Natural killer cell (primary cell): ENCODE data around the gene SLAMF9. TPM values are rescaled to one million over a fixed set of nuclear protein-coding genes. Genes with fewer than 3 reads are reported as not detected.

ENCODE experiments used
- ATAC-seq, 3 donors: fragments of 150-1000 bp in 2 of 3; fragments of 200-7000 bp in 1 of 3; cut with Tn5 transposase; 1 replicate in 1 of 3; 2 replicates in 2 of 3; pipeline ENCODE4 v1.10.0; 2021; ENCODE audit warnings: mild to moderate bottlenecking in 2 of 3, moderate library complexity in 2 of 3
- DNase-seq, 2 donors: peaks; one replicate each; pipeline versions ENCODE4 v3.0.0 to v3.0.0-alpha.2; 2013 to 2021; ENCODE audit warnings: mixed read lengths in 1 of 2
- H3K27ac ChIP-seq: one replicate; pipeline ENCODE4 v1.5.1; 2013; ENCODE audit warnings: mild to moderate bottlenecking, low read length
- H3K27me3 ChIP-seq: one replicate; pipeline ENCODE4 v1.6.1; 2013; ENCODE audit warnings: low read length; ENCODE audit not compliant: control insufficient read depth, insufficient read depth
- H3K36me3 ChIP-seq: one replicate; pipeline ENCODE4 v1.6.1; 2013; ENCODE audit warnings: low read length; ENCODE audit not compliant: control insufficient read depth, insufficient read depth
- H3K4me1 ChIP-seq: one replicate; pipeline ENCODE4 v1.6.1; 2013; ENCODE audit warnings: low read length; ENCODE audit not compliant: control insufficient read depth, insufficient read depth
- H3K4me3 ChIP-seq: one replicate; pipeline ENCODE4 v1.5.1; 2013; ENCODE audit warnings: low read length
- H3K9me3 ChIP-seq: one replicate; pipeline ENCODE4 v1.6.1; 2013; ENCODE audit warnings: low read length; ENCODE audit not compliant: control insufficient read depth, insufficient read depth
- H3K27ac Mint-ChIP-seq, 2 donors: one replicate each; pipeline ENCODE4 v1.8.0; 2022; ENCODE audit warnings: mild to moderate bottlenecking in 2 of 2, mixed read lengths in 2 of 2, moderate library complexity in 1 of 2
- H3K27me3 Mint-ChIP-seq, 2 donors: one replicate each; pipeline ENCODE4 v1.8.0; 2022; ENCODE audit warnings: low read depth in 2 of 2, mixed read lengths in 2 of 2
- H3K36me3 Mint-ChIP-seq: one replicate; pipeline ENCODE4 v1.8.0; 2022; ENCODE audit warnings: mixed read lengths
- H3K4me1 Mint-ChIP-seq, 2 donors: one replicate each; pipeline ENCODE4 v1.8.0; 2022; ENCODE audit warnings: mixed read lengths in 2 of 2
- H3K4me3 Mint-ChIP-seq: one replicate; pipeline ENCODE4 v1.8.0; 2022; ENCODE audit warnings: mild to moderate bottlenecking, moderate library complexity, mixed read lengths
- H3K9me3 Mint-ChIP-seq, 2 donors: one replicate each; pipeline ENCODE4 v1.8.0; 2022; ENCODE audit warnings: mixed read lengths in 2 of 2
- CTCF ChIP-seq: fragments of 200-600 bp; IDR thresholded peaks from one replicate; pipeline ENCODE4 v1.8.0; 2022; ENCODE audit warnings: antibody characterized with exemption
- WGBS: methylation state at CpG from one replicate; pipeline ENCODE4 v1.1.7; 2013; ENCODE audit warnings: missing lambda C conversion rate; ENCODE audit not compliant: insufficient coverage; 5-methylcytosine and 5-hydroxymethylcytosine counted together
- intact Hi-C: fragments of 100-400 bp; cut with micrococcal nuclease; formaldehyde crosslinking; loops from one replicate; pipeline ENCODE4 v1.14.2; 2022
- total RNA-seq, 4 donors: library from RNA; stranded (reverse); fragments of 120-200 nt in 1 of 4; gene quantifications; one replicate each; pipeline versions ENCODE4 v1.2.3 to v1.2.4, GENCODE V29; 2013 to 2022

Gene SLAMF9
- total RNA-seq, 3 donors from 2014 or later (not counting 1 experiment from before 2014, with no cell fraction given), result not detected

GRCh38 chr1:159951551-159951950, 2.5 kb downstream of the SLAMF9 start:
- Mint-ChIP-seq H3K36me3 (no peaks in the 10 kb centered on the region), H3K27ac (no peak overlapping the region), H3K4me3 (no peak overlapping the region), H3K9me3 (no peaks in the 10 kb centered on the region), H3K27me3 (peaks cover 37 to 62% of the 10 kb centered on the region in 2 donors), H3K4me1 (no peaks in the 10 kb centered on the region)
- H3K4me1 ChIP-seq, result no peaks in the 10 kb centered on the region
- intact Hi-C loops, result no loop called here
- no peaks in the 10 kb centered on the region for H3K36me3 ChIP-seq
- 88% methylated on average over 1 of the region's 1 CpG for WGBS
- no peak for DNase-seq
- H3K9me3 ChIP-seq, result no peaks in the 10 kb centered on the region
- no peak overlapping the region for H3K4me3 ChIP-seq
- no peak for TF ChIP-seq CTCF
- no peaks in the 10 kb centered on the region for H3K27me3 ChIP-seq
- no peak overlapping the region for H3K27ac ChIP-seq
- ATAC-seq, result no peak

GRCh38 chr1:159951016-159951415, 3.0 kb downstream of the SLAMF9 start:
- no peak for TF ChIP-seq CTCF
- Mint-ChIP-seq H3K27ac (no peak overlapping the region), H3K27me3 (peaks cover 35 to 56% of the 10 kb centered on the region in 2 donors), H3K9me3 (no peaks in the 10 kb centered on the region), H3K4me3 (no peak overlapping the region), H3K4me1 (peaks cover 0 to under 1% of the 10 kb centered on the region in 2 donors), H3K36me3 (no peaks in the 10 kb centered on the region)
- ATAC-seq, result no peak
- intact Hi-C loops, result no loop called here
- peaks cover 2% of the 10 kb centered on the region for H3K27me3 ChIP-seq
- H3K4me3 ChIP-seq, result no peak overlapping the region
- H3K4me1 ChIP-seq, result no peaks in the 10 kb centered on the region
- H3K9me3 ChIP-seq, result no peaks in the 10 kb centered on the region
- no peaks in the 10 kb centered on the region for H3K36me3 ChIP-seq
- WGBS, result 72% methylated on average over 2 of the region's 2 CpGs
- no peak for DNase-seq
- H3K27ac ChIP-seq, result no peak overlapping the region

GRCh38 chr1:159949981-159950381, 4.1 kb downstream of the SLAMF9 start:
- Histone ChIP-seq H3K27ac (no peak overlapping the region), H3K36me3 (no peaks in the 10 kb centered on the region), H3K9me3 (no peaks in the 10 kb centered on the region), H3K4me3 (no peak overlapping the region), H3K4me1 (peaks cover 5% of the 10 kb centered on the region), H3K27me3 (peaks cover 8% of the 10 kb centered on the region)
- H3K27ac Mint-ChIP-seq, result no peak overlapping the region
- no peak for TF ChIP-seq CTCF
- no peaks in the 10 kb centered on the region for H3K36me3 Mint-ChIP-seq
- intact Hi-C loops, result no loop called here
- DNase-seq, result no peak
- peaks cover 7 to 11% of the 10 kb centered on the region in 2 donors for H3K4me1 Mint-ChIP-seq
- H3K9me3 Mint-ChIP-seq, result no peaks in the 10 kb centered on the region
- 81% methylated on average over 4 of the region's 4 CpGs for WGBS
- ATAC-seq, result no peak
- peaks cover 41 to 53% of the 10 kb centered on the region in 2 donors for H3K27me3 Mint-ChIP-seq
- H3K4me3 Mint-ChIP-seq, result no peak overlapping the region

GRCh38 chr1:159949123-159949522, 4.9 kb downstream of the SLAMF9 start:
- no peaks in the 10 kb centered on the region for H3K36me3 Mint-ChIP-seq
- H3K27ac Mint-ChIP-seq, result no peak overlapping the region
- intact Hi-C loops, result no loop called here
- no peaks in the 10 kb centered on the region for H3K36me3 ChIP-seq
- peaks cover 45 to 53% of the 10 kb centered on the region in 2 donors for H3K27me3 Mint-ChIP-seq
- no peak overlapping the region for H3K4me3 Mint-ChIP-seq
- DNase-seq (no peak), ATAC-seq (no peak)
- peaks cover 7 to 15% of the 10 kb centered on the region in 2 donors for H3K4me1 Mint-ChIP-seq
- 89% methylated on average over 6 of the region's 6 CpGs for WGBS
- H3K9me3 Mint-ChIP-seq, result no peaks in the 10 kb centered on the region
- peaks cover 17% of the 10 kb centered on the region for H3K27me3 ChIP-seq
- no peak overlapping the region for H3K27ac ChIP-seq
- TF ChIP-seq CTCF, result no peak
- H3K4me3 ChIP-seq, result no peak overlapping the region
- peaks cover 6% of the 10 kb centered on the region for H3K4me1 ChIP-seq
- no peaks in the 10 kb centered on the region for H3K9me3 ChIP-seq
